ENCODE measurements around the gene FAM229A.

DNA sequence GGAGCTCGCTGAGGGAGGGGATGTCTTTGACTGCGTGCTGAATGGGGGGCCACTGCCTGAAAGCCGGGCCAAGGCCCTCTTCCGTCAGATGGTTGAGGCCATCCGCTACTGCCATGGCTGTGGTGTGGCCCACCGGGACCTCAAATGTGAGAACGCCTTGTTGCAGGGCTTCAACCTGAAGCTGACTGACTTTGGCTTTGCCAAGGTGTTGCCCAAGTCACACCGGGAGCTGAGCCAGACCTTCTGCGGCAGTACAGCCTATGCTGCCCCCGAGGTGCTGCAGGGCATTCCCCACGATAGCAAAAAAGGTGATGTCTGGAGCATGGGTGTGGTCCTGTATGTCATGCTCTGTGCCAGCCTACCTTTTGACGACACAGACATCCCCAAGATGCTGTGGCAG, 1.4 kb upstream of the FAM229A start:
- TF ChIP-seq POLR2A (IDR thresholded peaks at IDR 0.05; ENCODE audit: low read length) (no peak), GATA1 (IDR thresholded peaks at IDR 0.05; ENCODE audit: low read depth, low read length) (no peak)
